Measurements from ENCODE around the gene FNDC1.

DNA sequence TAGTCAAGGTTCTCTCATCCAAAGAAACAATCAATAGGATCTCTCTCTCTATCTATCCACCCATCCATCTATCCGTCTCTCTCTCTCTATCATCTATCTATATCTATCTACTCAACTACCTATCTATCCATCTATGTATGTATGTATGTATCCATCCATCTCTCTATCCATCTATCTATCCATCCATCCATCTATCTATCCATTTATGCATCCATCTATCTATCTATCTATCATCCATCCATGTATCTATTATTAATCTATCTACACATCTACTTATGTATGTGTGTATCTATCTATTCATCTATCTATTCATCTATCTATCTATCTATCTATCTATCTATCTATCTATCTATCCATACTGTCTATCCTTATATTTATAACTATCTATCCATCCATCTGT is 99.3 kb downstream of the FNDC1 start:
- no peak for TF ChIP-seq POLR2AphosphoS5 (IDR thresholded peaks at IDR 0.05; ENCODE audit: borderline replicate concordance, low read depth, low read length)
- no peak for TF ChIP-seq EZH2 (IDR thresholded peaks at IDR 0.05)
- TF ChIP-seq FOXP2 (optimal IDR thresholded peaks at IDR 0.05; ENCODE audit: control extremely low read depth, extremely low read length, insufficient read depth) = no peak

All from SK-N-MC (cell line).